Neural progenitor cell (in vitro differentiated cells): ENCODE data around the gene NDUFAF8. TPM values are rescaled to one million over a fixed set of nuclear protein-coding genes. Genes with fewer than 3 reads are reported as not detected.

Source experiments
- DNase-seq: peaks from one replicate; pipeline ENCODE4 v3.0.0-alpha.2; 2016; ENCODE audit warnings: low spot score
- H2AFZ ChIP-seq: fragments of 200-600 bp; sonication (generic); replicated peaks from 2 replicates; pipeline ENCODE4 v1.6.1; 2016; ENCODE audit warnings: antibody characterized with exemption
- H3F3A ChIP-seq: fragments of 200-600 bp; sonication (generic); 2 replicates; pipeline ENCODE4 v1.6.1; 2016; ENCODE audit warnings: antibody characterized with exemption, low read depth
- H3K27ac ChIP-seq: fragments of 200-600 bp; sonication (generic); 2 replicates; pipeline ENCODE4 v1.5.1; 2016; ENCODE audit warnings: mild to moderate bottlenecking
- H3K27me3 ChIP-seq: fragments of 200-600 bp; sonication (generic); 2 replicates; pipeline ENCODE4 v1.6.1; 2016; ENCODE audit warnings: mild to moderate bottlenecking, moderate library complexity
- H3K36me3 ChIP-seq: fragments of 200-600 bp; sonication (generic); 2 replicates; pipeline ENCODE4 v1.5.1; 2016
- H3K4me1 ChIP-seq: fragments of 200-600 bp; sonication (generic); 2 replicates; pipeline ENCODE4 v1.6.1; 2016; ENCODE audit warnings: mixed run types
- H3K4me2 ChIP-seq: fragments of 200-600 bp; sonication (generic); 2 replicates; pipeline ENCODE4 v1.6.1; 2016
- H3K4me3 ChIP-seq: fragments of 200-600 bp; sonication (generic); 2 replicates; pipeline ENCODE4 v1.5.1; 2016
- H3K79me2 ChIP-seq: fragments of 200-600 bp; sonication (generic); 2 replicates; pipeline ENCODE4 v1.6.1; 2016; ENCODE audit warnings: low read depth
- H3K9ac ChIP-seq: fragments of 200-600 bp; sonication (generic); 2 replicates; pipeline ENCODE4 v1.6.1; 2016
- H3K9me3 ChIP-seq: fragments of 200-600 bp; sonication (generic); 2 replicates; pipeline ENCODE4 v1.5.1; 2016; ENCODE audit warnings: low read depth
- H4K20me1 ChIP-seq: fragments of 200-600 bp; sonication (generic); 2 replicates; pipeline ENCODE4 v1.6.1; 2016; ENCODE audit warnings: low read depth
- H3K27ac Mint-ChIP-seq: 3 replicates; pipeline ENCODE4 v1.8.0; 2021; ENCODE audit warnings: mixed read lengths
- H3K27me3 Mint-ChIP-seq: 2 replicates; pipeline ENCODE4 v1.8.0; 2022; ENCODE audit warnings: low read depth, mild to moderate bottlenecking, inconsistent platforms, moderate library complexity, mixed read lengths; ENCODE audit not compliant: insufficient read depth
- H3K36me3 Mint-ChIP-seq: 3 replicates; pipeline ENCODE4 v1.8.0; 2021; ENCODE audit warnings: mixed read lengths
- H3K4me1 Mint-ChIP-seq: 3 replicates; pipeline ENCODE4 v1.8.0; 2021; ENCODE audit warnings: mixed read lengths
- H3K4me3 Mint-ChIP-seq: 3 replicates; pipeline ENCODE4 v1.8.0; 2021; ENCODE audit warnings: mild to moderate bottlenecking, moderate library complexity, mixed read lengths
- H3K9me3 Mint-ChIP-seq: 3 replicates; pipeline ENCODE4 v1.8.0; 2020; ENCODE audit warnings: mixed read lengths
- EZH2 ChIP-seq: fragments of 200-600 bp; sonication (generic); IDR thresholded peaks from 2 replicates; pipeline ENCODE4 v1.6.1; 2017; ENCODE audit warnings: antibody characterized with exemption, mild to moderate bottlenecking, moderate library complexity
- EZH2phosphoT487 ChIP-seq: fragments of 200-600 bp; sonication (generic); IDR thresholded peaks from 2 replicates; pipeline ENCODE4 v1.6.1; 2017; ENCODE audit warnings: antibody characterized with exemption
- total RNA-seq: library from RNA; depleted of rRNA; stranded (reverse); fragments of >200 nt; gene quantifications from 2 replicates; pipeline ENCODE4 v1.2.3, GENCODE V29; 2015; ENCODE audit warnings: low replicate concordance
- TF ChIP-seq, protein P1 (sequence below): fragments of 200-600 bp; sonication (generic); IDR thresholded peaks from 2 replicates; pipeline ENCODE4 v1.5.1; 2017; ENCODE audit warnings: antibody characterized with exemption, mild to moderate bottlenecking

The NDUFAF8 gene
- total RNA-seq, 1 donor from 2014 or later = 34.7 TPM

GRCh38 chr17:81231766-81232581, 7.1 kb upstream of the NDUFAF8 start:
- Histone ChIP-seq H3K4me2 (no peak overlapping the region), H3K27ac (no peak overlapping the region), H3K4me1 (no peaks in the 10 kb centered on the region), H3K36me3 (no peaks in the 10 kb centered on the region), H3K9me3 (no peaks in the 10 kb centered on the region), H4K20me1 (no peaks in the 10 kb centered on the region), H3K27me3 (no peaks in the 10 kb centered on the region), H2AFZ (no peak overlapping the region), H3K79me2 (no peaks in the 10 kb centered on the region), H3K9ac (no peak overlapping the region), H3K4me3 (no peak overlapping the region), H3F3A (no peaks in the 10 kb centered on the region)
- H3K4me3 Mint-ChIP-seq = no peak overlapping the region
- no peaks in the 10 kb centered on the region for H3K9me3 Mint-ChIP-seq
- H3K27ac Mint-ChIP-seq = no peak overlapping the region
- TF ChIP-seq EZH2phosphoT487 = no peak
- TF ChIP-seq, protein P1, sequence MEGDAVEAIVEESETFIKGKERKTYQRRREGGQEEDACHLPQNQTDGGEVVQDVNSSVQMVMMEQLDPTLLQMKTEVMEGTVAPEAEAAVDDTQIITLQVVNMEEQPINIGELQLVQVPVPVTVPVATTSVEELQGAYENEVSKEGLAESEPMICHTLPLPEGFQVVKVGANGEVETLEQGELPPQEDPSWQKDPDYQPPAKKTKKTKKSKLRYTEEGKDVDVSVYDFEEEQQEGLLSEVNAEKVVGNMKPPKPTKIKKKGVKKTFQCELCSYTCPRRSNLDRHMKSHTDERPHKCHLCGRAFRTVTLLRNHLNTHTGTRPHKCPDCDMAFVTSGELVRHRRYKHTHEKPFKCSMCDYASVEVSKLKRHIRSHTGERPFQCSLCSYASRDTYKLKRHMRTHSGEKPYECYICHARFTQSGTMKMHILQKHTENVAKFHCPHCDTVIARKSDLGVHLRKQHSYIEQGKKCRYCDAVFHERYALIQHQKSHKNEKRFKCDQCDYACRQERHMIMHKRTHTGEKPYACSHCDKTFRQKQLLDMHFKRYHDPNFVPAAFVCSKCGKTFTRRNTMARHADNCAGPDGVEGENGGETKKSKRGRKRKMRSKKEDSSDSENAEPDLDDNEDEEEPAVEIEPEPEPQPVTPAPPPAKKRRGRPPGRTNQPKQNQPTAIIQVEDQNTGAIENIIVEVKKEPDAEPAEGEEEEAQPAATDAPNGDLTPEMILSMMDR = no peak
- no peak for TF ChIP-seq EZH2
- peaks cover 5% of the 10 kb centered on the region for H3K27me3 Mint-ChIP-seq
- H3K4me1 Mint-ChIP-seq = peaks cover 5% of the 10 kb centered on the region
- H3K36me3 Mint-ChIP-seq = peaks cover 11% of the 10 kb centered on the region
- DNase-seq = no peak

DNA sequence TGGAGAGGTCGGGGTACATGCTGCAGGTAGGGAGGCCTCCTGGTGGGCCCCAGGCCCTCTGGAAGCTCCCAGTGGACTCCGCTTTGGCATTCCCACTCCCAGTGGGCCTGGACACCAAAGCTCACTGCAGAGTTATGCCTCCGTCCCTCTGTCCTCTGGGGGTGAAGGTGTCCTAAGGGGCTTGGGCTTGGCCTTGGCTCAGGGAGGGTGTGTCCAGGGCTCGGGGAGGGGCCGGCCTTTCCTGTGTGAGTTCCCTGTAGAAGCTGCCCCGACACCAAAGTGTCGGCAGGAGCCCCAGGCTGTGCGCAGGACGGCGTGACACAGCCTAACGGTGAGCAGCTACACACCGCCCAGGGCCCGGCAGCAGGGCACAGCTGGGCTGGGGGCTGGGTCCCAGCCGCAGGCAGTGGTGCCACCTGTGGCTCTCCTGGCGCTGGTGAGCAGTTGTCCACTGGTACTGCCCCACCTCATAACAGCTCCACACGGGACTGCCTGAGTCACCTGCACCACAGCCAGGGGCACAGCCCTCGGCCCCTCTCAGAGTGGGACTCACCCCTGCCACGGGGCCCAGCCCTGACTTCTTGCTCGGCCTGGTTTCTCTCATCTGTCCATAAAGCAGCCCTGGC, 6.4 kb upstream of the NDUFAF8 start:
- H3K27me3 Mint-ChIP-seq = peaks cover 5% of the 10 kb centered on the region
- peaks cover 4% of the 10 kb centered on the region for H3K79me2 ChIP-seq
- peaks cover 7% of the 10 kb centered on the region for H3K4me1 Mint-ChIP-seq
- no peak overlapping the region for H3K4me2 ChIP-seq
- peaks cover 4% of the 10 kb centered on the region for H4K20me1 ChIP-seq
- no peak for DNase-seq
- H3K27ac Mint-ChIP-seq = no peak overlapping the region
- no peaks in the 10 kb centered on the region for H3K4me1 ChIP-seq
- TF ChIP-seq, protein P1 = no peak
- TF ChIP-seq EZH2phosphoT487 (no peak), EZH2 (no peak)
- no peaks in the 10 kb centered on the region for H3K9me3 Mint-ChIP-seq
- no peaks in the 10 kb centered on the region for H3K36me3 ChIP-seq
- H3K36me3 Mint-ChIP-seq = peaks cover 11% of the 10 kb centered on the region
- no peak overlapping the region for H3K4me3 Mint-ChIP-seq
- no peak overlapping the region for H3K9ac ChIP-seq
- H3K4me3 ChIP-seq = no peak overlapping the region
- H3F3A ChIP-seq = no peaks in the 10 kb centered on the region
- H2AFZ ChIP-seq = no peak overlapping the region
- no peak overlapping the region for H3K27ac ChIP-seq
- H3K9me3 ChIP-seq = no peaks in the 10 kb centered on the region
- no peaks in the 10 kb centered on the region for H3K27me3 ChIP-seq

GRCh38 chr17:81233316-81233715, 5.8 kb upstream of the NDUFAF8 start:
- H3K79me2 ChIP-seq = peaks cover 10% of the 10 kb centered on the region
- H3F3A ChIP-seq = no peaks in the 10 kb centered on the region
- no peak overlapping the region for H2AFZ ChIP-seq
- H3K27ac ChIP-seq = no peak overlapping the region
- H3K27me3 ChIP-seq = no peaks in the 10 kb centered on the region
- H3K4me3 ChIP-seq = no peak overlapping the region
- H3K36me3 ChIP-seq = no peaks in the 10 kb centered on the region
- TF ChIP-seq, protein P1 = no peak
- TF ChIP-seq EZH2 = no peak
- no peak for TF ChIP-seq EZH2phosphoT487
- H3K4me3 Mint-ChIP-seq = no peak overlapping the region
- no peak overlapping the region for H3K4me2 ChIP-seq
- H4K20me1 ChIP-seq = peaks cover 9% of the 10 kb centered on the region
- no peaks in the 10 kb centered on the region for H3K9me3 Mint-ChIP-seq
- H3K9ac ChIP-seq = no peak overlapping the region
- DNase-seq = no peak
- H3K36me3 Mint-ChIP-seq = peaks cover 11% of the 10 kb centered on the region
- H3K4me1 ChIP-seq = no peaks in the 10 kb centered on the region
- H3K4me1 Mint-ChIP-seq = peaks cover 11% of the 10 kb centered on the region
- H3K9me3 ChIP-seq = no peaks in the 10 kb centered on the region
- peaks cover 5% of the 10 kb centered on the region for H3K27me3 Mint-ChIP-seq
- H3K27ac Mint-ChIP-seq = no peak overlapping the region
